ENCODE measurements around the gene RAP1A.
"Not testable (repeated sequence)": the region's sequence is repeated elsewhere in the genome, so short reads cannot be mapped to it uniquely, and the experiment has no call there.

Gene RAP1A

DNA sequence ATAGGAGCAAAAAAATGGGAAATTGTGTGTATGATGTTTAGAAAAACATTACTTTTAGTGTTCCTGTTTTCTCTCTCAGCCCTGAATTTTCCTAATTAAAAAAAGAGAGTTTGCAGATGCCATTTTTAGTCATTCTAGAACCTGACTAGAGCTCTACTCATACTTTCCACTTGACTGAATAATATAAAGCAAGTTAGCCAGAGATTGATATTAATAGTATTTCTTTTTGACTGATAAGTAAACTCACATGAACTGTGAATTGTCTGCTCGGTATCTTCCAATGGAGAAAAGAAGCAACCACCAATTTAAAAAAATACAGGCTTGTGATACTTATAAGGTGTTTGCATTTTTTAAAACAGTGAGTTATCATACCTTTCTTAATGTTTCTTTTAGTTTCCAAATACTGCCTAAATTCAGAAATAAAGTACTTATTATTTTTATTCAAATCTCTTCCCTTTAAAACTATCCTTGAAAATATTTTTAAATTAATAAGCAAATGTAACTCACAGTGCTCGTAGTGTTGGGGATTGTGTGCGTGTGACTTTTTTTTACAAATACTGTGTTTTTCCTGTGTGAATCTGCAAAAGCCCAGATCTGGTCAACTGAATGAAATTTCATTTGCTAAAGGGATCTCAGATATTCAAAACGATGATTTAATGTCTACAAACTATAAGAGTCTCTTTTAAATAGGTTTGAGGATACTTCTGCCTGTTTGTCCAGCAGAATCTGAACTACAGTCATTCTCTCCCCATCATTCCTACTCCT, 9.8 kb downstream of the RAP1A start:
- H3K36me3 ChIP-seq (ENCODE audit: insufficient read depth): no peaks in the 10 kb centered on the region
- H3K27ac ChIP-seq: no peak overlapping the region
- H3K4me2 ChIP-seq: no peak overlapping the region
- no peaks in the 10 kb centered on the region for H3K27me3 ChIP-seq (ENCODE audit: insufficient read depth, low read depth)
- H2AFZ ChIP-seq (ENCODE audit: low read depth): no peak overlapping the region
- TF ChIP-seq, protein P1, sequence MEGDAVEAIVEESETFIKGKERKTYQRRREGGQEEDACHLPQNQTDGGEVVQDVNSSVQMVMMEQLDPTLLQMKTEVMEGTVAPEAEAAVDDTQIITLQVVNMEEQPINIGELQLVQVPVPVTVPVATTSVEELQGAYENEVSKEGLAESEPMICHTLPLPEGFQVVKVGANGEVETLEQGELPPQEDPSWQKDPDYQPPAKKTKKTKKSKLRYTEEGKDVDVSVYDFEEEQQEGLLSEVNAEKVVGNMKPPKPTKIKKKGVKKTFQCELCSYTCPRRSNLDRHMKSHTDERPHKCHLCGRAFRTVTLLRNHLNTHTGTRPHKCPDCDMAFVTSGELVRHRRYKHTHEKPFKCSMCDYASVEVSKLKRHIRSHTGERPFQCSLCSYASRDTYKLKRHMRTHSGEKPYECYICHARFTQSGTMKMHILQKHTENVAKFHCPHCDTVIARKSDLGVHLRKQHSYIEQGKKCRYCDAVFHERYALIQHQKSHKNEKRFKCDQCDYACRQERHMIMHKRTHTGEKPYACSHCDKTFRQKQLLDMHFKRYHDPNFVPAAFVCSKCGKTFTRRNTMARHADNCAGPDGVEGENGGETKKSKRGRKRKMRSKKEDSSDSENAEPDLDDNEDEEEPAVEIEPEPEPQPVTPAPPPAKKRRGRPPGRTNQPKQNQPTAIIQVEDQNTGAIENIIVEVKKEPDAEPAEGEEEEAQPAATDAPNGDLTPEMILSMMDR (conservative IDR thresholded peaks at IDR 0.05; ENCODE audit: low read depth, low read length): no peak
- H3K4me3 ChIP-seq (IDR thresholded peaks at IDR 0.05; ENCODE audit: insufficient read depth, low read depth, low read length): no peak overlapping the region
- H3K4me1 ChIP-seq (ENCODE audit: low read depth, poor library complexity, severe bottlenecking): peaks cover 94% of the 10 kb centered on the region
- peaks cover 95% of the 10 kb centered on the region for H3K79me2 ChIP-seq (ENCODE audit: insufficient read depth, low read depth)
- no peaks in the 10 kb centered on the region for H4K20me1 ChIP-seq (ENCODE audit: insufficient read depth)
- H3K9ac ChIP-seq: no peak overlapping the region

DNA sequence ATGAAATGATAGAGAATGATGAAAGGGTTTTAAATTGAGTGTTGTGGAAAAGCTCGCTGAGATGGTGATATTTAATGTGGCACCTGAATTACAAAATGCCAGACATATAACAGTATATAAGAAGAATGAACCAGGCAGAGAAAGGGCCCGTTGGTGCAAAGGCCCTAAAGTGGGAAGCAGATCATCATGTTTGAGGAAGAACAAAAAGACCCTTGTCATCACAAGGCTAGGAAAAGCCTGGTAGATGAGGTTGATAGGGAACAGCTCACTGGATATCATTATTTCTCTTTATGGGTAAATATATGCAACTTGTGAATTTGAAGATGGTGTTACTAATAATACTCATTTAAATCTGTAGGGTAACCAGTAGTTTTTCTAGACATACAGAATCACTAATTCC, 11.0 kb downstream of the RAP1A start:
- peaks cover 91% of the 10 kb centered on the region for H3K4me1 ChIP-seq (ENCODE audit: low read depth, poor library complexity, severe bottlenecking)
- TF ChIP-seq, protein P1 (conservative IDR thresholded peaks at IDR 0.05; ENCODE audit: low read depth, low read length): no peak
- H3K4me3 ChIP-seq (IDR thresholded peaks at IDR 0.05; ENCODE audit: insufficient read depth, low read depth, low read length): no peak overlapping the region
- no peaks in the 10 kb centered on the region for H3K36me3 ChIP-seq (ENCODE audit: insufficient read depth)
- no peak overlapping the region for H3K27ac ChIP-seq
- no peak overlapping the region for H2AFZ ChIP-seq (ENCODE audit: low read depth)
- H3K79me2 ChIP-seq (ENCODE audit: insufficient read depth, low read depth): peaks cover 94% of the 10 kb centered on the region
- no peak overlapping the region for H3K4me2 ChIP-seq
- H3K27me3 ChIP-seq (ENCODE audit: insufficient read depth, low read depth): no peaks in the 10 kb centered on the region
- no peak overlapping the region for H3K9ac ChIP-seq
- no peaks in the 10 kb centered on the region for H4K20me1 ChIP-seq (ENCODE audit: insufficient read depth)

DNA sequence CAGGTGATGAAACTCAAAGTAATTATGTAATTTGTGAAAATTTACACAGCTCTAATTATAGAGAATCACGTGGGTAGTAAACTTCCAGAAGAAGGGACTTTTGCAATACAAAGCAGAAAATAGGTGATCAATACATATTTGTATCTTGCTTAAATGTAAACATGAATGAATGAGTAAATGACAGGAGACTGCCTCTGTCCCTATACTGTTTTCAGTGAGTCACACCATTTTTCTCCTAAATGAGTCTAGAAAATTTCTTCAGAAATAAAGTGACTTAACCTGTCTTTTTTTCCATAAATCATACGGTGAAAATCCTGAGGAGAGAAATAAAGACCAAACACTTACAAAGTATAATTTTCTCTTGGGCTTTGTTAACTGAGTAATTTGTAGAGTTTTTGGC, 11.9 kb downstream of the RAP1A start:
- Histone ChIP-seq H3K36me3 (ENCODE audit: insufficient read depth) (no peaks in the 10 kb centered on the region), H3K27me3 (ENCODE audit: insufficient read depth, low read depth) (no peaks in the 10 kb centered on the region), H3K4me2 (no peak overlapping the region), H2AFZ (ENCODE audit: low read depth) (no peak overlapping the region), H3K4me1 (ENCODE audit: low read depth, poor library complexity, severe bottlenecking) (peaks cover 92% of the 10 kb centered on the region), H3K4me3 (IDR thresholded peaks at IDR 0.05; ENCODE audit: insufficient read depth, low read depth, low read length) (no peak overlapping the region), H3K27ac (no peak overlapping the region), H3K9ac (no peak overlapping the region), H4K20me1 (ENCODE audit: insufficient read depth) (no peaks in the 10 kb centered on the region), H3K79me2 (ENCODE audit: insufficient read depth, low read depth) (peaks cover 94% of the 10 kb centered on the region)
- TF ChIP-seq, protein P1 (conservative IDR thresholded peaks at IDR 0.05; ENCODE audit: low read depth, low read length): no peak

DNA sequence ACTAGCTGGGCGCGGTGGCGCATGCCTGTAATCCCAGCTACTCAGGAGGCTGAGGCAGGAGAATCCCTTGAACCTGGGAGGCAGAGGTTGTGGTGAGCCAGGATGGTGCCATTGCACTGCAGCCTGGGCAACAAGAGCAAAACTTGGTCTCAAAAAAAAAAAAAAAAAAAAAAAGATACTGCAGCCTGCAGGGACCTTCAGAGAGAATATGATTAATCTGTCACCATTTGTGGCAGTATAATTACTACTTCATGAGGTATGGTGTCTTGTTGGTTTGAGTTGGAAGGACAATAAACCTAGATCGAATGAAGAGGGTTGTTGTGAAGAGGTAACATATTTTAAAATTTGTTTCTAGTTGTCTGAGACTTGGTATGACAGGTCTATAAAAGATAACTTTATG, 13.2 kb downstream of the RAP1A start:
- not testable (repeated sequence) for H3K4me3 ChIP-seq (IDR thresholded peaks at IDR 0.05; ENCODE audit: insufficient read depth, low read depth, low read length); H4K20me1 ChIP-seq (ENCODE audit: insufficient read depth); H3K9ac ChIP-seq; H3K27me3 ChIP-seq (ENCODE audit: insufficient read depth, low read depth); H3K27ac ChIP-seq; H2AFZ ChIP-seq (ENCODE audit: low read depth); H3K36me3 ChIP-seq (ENCODE audit: insufficient read depth)
- Histone ChIP-seq H3K4me1 (ENCODE audit: low read depth, poor library complexity, severe bottlenecking) (peaks cover 82% of the 10 kb centered on the region), H3K4me2 (peak overlapping the region; percentile 17; the same call in 1 of the 2 replicates), H3K79me2 (ENCODE audit: insufficient read depth, low read depth) (peaks cover 96% of the 10 kb centered on the region)

DNA sequence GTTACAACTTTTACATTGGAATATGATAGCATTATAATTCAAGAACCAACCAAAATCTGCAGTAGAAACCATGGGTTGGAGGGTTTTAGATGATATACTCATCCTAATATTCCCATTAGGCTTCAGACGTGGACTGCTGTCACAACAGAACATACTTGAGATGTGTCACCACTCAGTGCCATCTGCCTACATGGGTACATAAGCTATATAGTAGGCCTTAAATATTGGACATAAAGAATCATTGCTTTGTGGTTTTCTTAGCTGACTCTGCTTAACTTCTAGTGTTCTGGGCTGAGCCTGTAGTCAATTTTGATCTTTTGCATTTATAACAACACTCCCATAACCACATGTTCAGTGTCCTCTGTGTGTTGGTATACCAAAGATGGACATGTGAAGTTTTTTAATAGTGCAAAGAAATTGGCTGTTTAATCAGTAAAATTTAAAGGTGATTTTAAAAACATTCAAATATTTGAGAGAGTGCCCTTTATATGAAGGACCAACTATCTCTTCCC, 14.2 kb downstream of the RAP1A start:
- no peaks in the 10 kb centered on the region for H4K20me1 ChIP-seq (ENCODE audit: insufficient read depth)
- peak overlapping the region; percentile 29; the same call in 1 of the 2 replicates for H3K27ac ChIP-seq
- H3K4me2 ChIP-seq: peak overlapping the region; percentile 17; the same call in 1 of the 2 replicates
- no peak overlapping the region for H3K4me3 ChIP-seq (IDR thresholded peaks at IDR 0.05; ENCODE audit: insufficient read depth, low read depth, low read length)
- no peaks in the 10 kb centered on the region for H3K27me3 ChIP-seq (ENCODE audit: insufficient read depth, low read depth)
- H3K4me1 ChIP-seq (ENCODE audit: low read depth, poor library complexity, severe bottlenecking): peaks cover 77% of the 10 kb centered on the region
- no peaks in the 10 kb centered on the region for H3K36me3 ChIP-seq (ENCODE audit: insufficient read depth)
- no peak overlapping the region for H3K9ac ChIP-seq
- TF ChIP-seq, protein P1 (conservative IDR thresholded peaks at IDR 0.05; ENCODE audit: low read depth, low read length): no peak
- no peak overlapping the region for H2AFZ ChIP-seq (ENCODE audit: low read depth)
- H3K79me2 ChIP-seq (ENCODE audit: insufficient read depth, low read depth): peaks cover 94% of the 10 kb centered on the region

All from KMS-11 (cell line).